HG02943 (cell line): ENCODE data around the gene B4GAT1.
"Not testable (repeated sequence)": the region's sequence is repeated elsewhere in the genome, so short reads cannot be mapped to it uniquely, and the experiment has no call there.

Experiments used
- ATAC-seq: cut with Tn5 transposase; IDR thresholded peaks from one replicate; pipeline ENCODE4 v1.9.1; 2021; ENCODE audit warnings: mild to moderate bottlenecking, low read depth, moderate library complexity; ENCODE audit not compliant: unreplicated experiment

The B4GAT1 gene

GRCh38 chr11:66326261-66327111 is 20.9 kb downstream of the B4GAT1 start:
- ATAC-seq: no peak

GRCh38 chr11:66325263-66325671 is 22.2 kb downstream of the B4GAT1 start:
- no peak for ATAC-seq

- no peak for ATAC-seq
These were observed 22.8 kb downstream of the B4GAT1 start for GRCh38 chr11:66324664-66325063.

- ATAC-seq: no peak
These were observed 23.7 kb downstream of the B4GAT1 start for GRCh38 chr11:66323684-66324083.

DNA sequence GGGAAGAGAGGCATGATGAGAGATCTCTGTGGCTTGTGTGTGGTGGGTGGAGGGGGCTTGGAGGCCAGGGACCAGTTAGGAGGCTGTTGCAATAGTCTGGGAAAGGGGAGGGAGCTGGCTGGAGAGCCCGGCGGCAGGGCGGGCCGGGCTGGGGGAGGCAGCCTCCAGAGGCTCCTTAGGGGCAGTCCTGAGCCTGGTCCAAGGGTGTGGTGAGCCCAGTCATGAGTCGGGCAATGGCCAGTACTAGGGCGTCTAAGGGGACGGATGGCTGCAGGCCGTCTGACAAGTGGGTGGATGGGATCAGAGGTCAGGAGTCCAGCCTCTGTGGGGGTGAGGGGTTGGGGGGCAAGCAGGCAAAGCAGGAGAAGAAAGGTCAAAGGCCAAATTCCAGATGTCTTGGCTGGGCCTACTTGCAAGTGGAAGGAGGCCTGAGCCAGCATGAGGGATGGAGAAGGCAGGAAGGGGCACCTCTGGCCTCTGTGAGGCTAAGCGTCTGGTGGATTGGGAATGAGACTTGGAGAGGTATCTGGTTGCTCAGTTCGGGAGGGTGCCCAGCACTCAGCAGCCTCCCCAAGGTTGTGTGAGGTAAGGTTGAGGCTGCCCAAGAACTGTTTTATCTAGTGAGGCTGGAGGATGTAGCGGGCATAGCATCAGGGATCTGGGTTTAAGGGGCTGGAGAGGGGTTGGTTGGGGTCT is 24.5 kb downstream of the B4GAT1 start:
- no peak for ATAC-seq

DNA sequence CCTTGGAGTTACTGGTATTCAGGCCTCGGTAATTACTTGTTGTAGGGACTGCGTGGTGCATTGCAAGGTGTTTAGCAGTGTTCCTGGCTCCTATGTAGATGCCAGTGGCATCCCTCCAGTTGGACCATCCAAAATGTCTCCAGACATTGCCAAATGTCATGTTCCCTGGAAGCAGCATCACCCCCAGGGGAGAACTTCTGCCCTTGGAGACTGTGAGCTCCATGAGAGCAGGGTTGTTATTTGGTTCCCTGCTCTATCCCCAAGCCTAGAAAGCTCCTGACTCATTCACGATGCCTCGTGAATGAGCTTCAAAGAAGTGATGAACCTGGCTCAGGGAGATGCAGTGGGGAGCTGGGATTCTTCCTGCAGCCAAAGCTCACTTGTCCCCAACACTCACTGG is 25.8 kb downstream of the B4GAT1 start:
- ATAC-seq: no peak

DNA sequence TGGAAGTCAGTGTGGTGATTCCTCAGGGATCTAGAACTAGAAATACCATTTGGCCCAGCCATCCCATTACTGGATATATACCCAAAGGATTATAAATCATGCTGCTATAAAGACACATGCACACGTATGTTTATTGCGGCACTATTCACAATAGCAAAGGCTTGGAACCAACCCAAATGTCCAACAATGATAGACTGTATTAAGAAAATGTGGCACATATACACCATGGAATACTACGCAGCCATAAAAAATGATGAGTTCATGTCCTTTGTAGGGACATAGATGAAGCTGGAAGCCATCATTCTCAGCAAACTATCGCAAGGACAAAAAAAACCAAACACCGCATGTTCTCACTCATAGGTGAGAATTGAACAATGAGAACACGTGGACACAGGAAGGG is 26.7 kb downstream of the B4GAT1 start:
- ATAC-seq: not testable (repeated sequence)

DNA sequence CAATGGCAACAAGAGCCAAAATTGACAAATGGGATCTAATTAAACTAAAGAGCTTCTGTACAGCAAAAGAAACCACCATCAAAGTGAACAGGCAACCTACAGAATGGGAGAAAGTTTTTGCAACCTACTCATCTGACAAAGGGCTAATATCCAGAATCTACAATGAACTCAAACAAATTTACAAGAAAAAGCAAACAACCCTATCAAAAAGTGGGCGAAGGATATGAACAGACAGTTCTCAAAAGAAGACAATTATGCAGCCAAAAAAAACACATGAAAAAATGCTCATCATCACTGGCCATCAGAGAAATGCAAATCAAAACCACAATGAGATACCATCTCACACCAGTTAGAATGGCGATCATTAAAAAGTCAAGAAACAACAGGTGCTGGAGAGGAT is 27.1 kb downstream of the B4GAT1 start:
- ATAC-seq: not testable (repeated sequence)

- ATAC-seq: no peak
These were observed 28.8 kb downstream of the B4GAT1 start for GRCh38 chr11:66318600-66318970.

DNA sequence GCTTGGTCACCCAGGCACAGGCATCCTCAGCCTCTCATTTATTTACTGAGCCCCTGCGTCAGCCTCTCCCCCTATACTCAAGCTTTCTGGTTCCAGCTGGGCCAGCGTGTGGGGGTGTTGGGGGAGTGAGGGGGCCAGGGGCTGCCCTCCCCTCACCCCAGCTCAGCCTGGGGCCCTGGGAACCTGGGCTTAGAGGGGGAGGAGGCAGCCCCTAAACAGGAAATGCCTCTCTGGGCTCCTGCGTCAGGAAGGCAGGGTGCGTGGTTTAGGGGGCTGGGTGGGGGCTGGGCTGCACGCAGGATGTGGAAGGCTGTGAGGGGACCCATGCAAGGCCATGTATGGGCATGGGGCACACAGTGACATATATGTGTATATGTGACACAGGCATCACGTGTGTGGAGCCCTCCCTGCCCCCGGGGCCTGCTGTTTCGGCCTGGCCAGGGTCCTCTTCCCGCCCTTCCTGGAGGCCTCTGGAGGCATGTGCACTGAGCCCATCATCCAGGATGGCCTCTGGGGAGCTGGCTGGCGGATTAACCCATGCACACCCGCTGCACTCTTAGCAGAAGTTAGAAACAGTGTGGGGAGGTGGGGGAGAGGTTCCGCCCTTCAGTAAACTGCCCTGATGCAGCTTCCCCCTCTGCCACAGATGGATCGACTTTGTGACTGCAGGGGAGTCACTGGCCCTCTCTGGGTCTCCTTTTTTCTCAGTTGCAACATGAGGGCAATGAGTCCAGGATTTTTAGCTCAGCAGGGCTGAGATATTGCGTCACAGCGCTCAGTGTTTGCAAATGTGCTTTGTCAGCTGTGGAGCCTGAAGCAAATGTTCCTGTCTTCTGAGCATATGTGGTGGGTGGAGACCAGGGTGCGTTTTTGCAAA is 29.5 kb downstream of the B4GAT1 start:
- ATAC-seq: no peak

DNA sequence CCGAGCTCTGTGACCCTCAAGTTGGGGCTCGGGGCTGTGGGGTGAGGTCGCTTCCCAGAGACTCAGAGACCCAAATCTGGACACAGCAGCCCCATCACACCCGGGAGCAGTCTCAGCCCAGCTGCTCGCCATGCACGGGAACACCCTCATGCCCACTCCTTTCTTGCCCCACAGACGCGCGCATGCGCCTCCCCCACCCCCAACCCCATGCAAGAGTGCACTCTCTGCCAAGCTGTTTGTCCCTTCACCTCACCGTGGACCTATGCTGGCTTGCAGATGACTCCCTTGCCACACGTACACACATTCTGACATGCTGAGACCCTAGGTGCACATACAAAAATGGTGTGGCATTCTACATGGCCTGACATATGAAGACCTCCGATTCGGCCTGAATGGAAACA is 30.1 kb downstream of the B4GAT1 start:
- ATAC-seq: no peak

DNA sequence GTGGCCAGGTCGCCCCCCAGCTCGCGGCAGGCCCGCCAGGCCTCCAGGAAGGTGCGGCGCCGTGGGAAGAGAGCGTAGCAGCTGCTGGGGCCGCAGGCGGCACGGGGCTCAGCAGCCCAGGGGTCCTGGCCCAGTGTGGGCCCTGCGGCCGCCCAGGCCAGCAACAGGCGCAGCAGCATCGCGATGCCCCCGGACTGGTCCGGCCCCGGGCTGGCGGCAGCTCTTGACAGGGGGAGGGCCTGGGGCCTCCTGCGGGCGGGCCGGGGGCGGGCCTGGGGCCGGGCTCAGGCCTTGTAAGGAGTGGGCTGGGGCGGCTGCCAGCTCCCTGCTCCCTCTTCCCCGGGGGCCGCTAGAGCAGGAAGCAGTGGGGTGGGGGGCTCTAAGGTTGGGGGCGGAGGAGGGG is 30.6 kb downstream of the B4GAT1 start, which contains the start of gene CD248:
Gene CD248 (minus strand): TSS at position 196 of the 403 bp plus-strand sequence. CDS start 17 bp downstream, at position 179.
- ATAC-seq: no peak

DNA sequence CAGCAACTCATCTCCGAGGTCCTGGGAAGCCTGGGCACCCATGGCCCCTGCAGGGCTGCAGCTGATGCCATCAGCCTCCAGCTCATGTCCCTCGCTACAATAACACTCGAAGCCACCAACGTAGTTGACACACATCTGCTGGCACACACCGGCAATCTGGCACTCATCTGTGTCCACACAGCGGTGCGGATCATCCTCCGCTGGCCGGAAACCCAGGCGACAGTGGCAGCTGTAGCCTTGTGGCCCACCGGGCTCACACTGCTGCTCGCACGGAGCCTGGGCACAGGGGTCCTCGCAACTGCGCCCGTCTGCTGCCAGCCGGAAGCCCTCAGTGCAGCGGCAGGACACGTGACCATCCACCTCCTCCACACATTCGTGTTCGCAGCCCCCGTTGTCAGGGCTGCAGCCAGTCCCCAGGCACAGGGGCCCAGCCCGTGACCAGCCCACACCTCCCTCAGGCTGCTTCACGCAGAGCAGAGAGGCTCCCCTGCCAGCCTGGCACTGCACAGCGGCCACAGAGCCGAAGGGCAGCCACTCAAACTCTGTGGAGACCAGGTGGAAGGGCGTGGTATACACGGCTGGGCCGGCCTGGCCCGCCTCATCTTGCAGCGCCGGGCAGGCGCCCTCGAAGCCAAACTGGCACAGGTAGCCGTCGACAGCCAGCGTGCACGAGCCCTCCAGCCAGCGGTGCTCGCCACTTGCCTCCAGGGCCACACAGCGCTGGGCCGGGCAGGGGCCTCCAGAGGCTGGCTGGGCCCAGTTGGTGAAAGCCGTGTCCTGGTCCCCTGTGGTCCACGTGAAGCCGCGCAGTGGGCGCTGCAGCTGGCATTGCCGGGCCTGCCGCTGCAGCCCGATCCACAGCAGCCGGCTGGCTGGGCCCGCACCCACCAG is 31.3 kb downstream of the B4GAT1 start:
- ATAC-seq: no peak

DNA sequence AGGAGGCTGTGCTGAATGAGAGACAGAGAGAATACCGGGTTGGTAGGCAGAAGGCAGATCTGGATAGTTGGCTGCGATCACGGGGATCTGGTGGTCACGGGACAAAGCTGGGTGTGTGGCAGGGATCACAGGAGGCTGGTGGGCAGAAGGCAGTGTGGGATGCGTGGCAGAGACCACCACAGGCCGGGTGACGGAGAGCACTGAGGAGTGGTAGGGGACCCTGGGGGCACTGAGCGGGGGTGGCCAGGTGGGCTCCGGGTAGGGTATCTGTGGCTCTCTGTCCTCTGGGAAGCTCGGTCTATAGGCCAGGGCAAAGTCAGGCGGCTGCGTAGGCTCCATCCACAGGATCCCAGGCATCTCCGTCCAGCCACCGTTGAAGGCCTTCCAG is 31.9 kb downstream of the B4GAT1 start:
- no peak for ATAC-seq

- ATAC-seq: no peak
These were observed 32.6 kb downstream of the B4GAT1 start for GRCh38 chr11:66314561-66315497.

- ATAC-seq: no peak
These were observed 33.3 kb downstream of the B4GAT1 start for GRCh38 chr11:66314186-66314501.

- ATAC-seq: no peak
These were observed 33.9 kb downstream of the B4GAT1 start for GRCh38 chr11:66313321-66314185.
